ENCODE data around the gene ZNF536.

ZNF536 gene

GRCh38 chr19:30324982-30325381 is 47.2 kb upstream of the ZNF536 start:
- DNase-seq (ENCODE audit: low read depth in 1 of 2, low spot score in 1 of 2), result no peak
- Histone ChIP-seq H3K4me3 (replicated peaks; ENCODE audit: insufficient read depth, low read length) (no peak overlapping the region), H3K27me3 (ENCODE audit: insufficient read depth, poor library complexity, severe bottlenecking) (no peaks in the 10 kb centered on the region), H3K27ac (replicated peaks) (no peak overlapping the region)
- TF ChIP-seq REST (IDR thresholded peaks at IDR 0.05; ENCODE audit: insufficient replicate concordance, low read depth) (no peak), SPI1 (IDR thresholded peaks at IDR 0.05; ENCODE audit: borderline replicate concordance, low read depth) (no peak), GABPA (IDR thresholded peaks at IDR 0.05; ENCODE audit: low read depth) (no peak), POLR2AphosphoS5 (IDR thresholded peaks at IDR 0.05; ENCODE audit: low read depth) (no peak), CTCF (IDR thresholded peaks at IDR 0.05; ENCODE audit: insufficient read depth, low read length) (no peak)

- H3K27ac ChIP-seq (replicated peaks), result no peak overlapping the region
- TF ChIP-seq REST (IDR thresholded peaks at IDR 0.05; ENCODE audit: insufficient replicate concordance, low read depth) (no peak), SPI1 (IDR thresholded peaks at IDR 0.05; ENCODE audit: borderline replicate concordance, low read depth) (no peak), GABPA (IDR thresholded peaks at IDR 0.05; ENCODE audit: low read depth) (no peak), CTCF (IDR thresholded peaks at IDR 0.05; ENCODE audit: insufficient read depth, low read length) (no peak), POLR2AphosphoS5 (IDR thresholded peaks at IDR 0.05; ENCODE audit: low read depth) (no peak)
- H3K4me3 ChIP-seq (replicated peaks; ENCODE audit: insufficient read depth, low read length), result no peak overlapping the region
- H3K27me3 ChIP-seq (ENCODE audit: insufficient read depth, poor library complexity, severe bottlenecking), result no peaks in the 10 kb centered on the region
- no peak for DNase-seq (ENCODE audit: low read depth in 1 of 2, low spot score in 1 of 2)
These were observed 46.4 kb upstream of the ZNF536 start for GRCh38 chr19:30325676-30326392.

- H3K27me3 ChIP-seq (ENCODE audit: insufficient read depth, poor library complexity, severe bottlenecking), result no peaks in the 10 kb centered on the region
- TF ChIP-seq SPI1 (IDR thresholded peaks at IDR 0.05; ENCODE audit: borderline replicate concordance, low read depth), result no peak
- no peak for DNase-seq (ENCODE audit: low read depth in 1 of 2, low spot score in 1 of 2)
- H3K27ac ChIP-seq (replicated peaks), result no peak overlapping the region
- H3K4me3 ChIP-seq (replicated peaks; ENCODE audit: insufficient read depth, low read length), result no peak overlapping the region
These were observed 45.8 kb upstream of the ZNF536 start for GRCh38 chr19:30326393-30326710.

- no peak overlapping the region for H3K27ac ChIP-seq (replicated peaks)
- no peak for DNase-seq (ENCODE audit: low read depth in 1 of 2, low spot score in 1 of 2)
- TF ChIP-seq POLR2AphosphoS5 (IDR thresholded peaks at IDR 0.05; ENCODE audit: low read depth), result no peak
- TF ChIP-seq SPI1 (IDR thresholded peaks at IDR 0.05; ENCODE audit: borderline replicate concordance, low read depth), result no peak
- TF ChIP-seq GABPA (IDR thresholded peaks at IDR 0.05; ENCODE audit: low read depth), result no peak
- no peak for TF ChIP-seq CTCF (IDR thresholded peaks at IDR 0.05; ENCODE audit: insufficient read depth, low read length)
- no peak for TF ChIP-seq REST (IDR thresholded peaks at IDR 0.05; ENCODE audit: insufficient replicate concordance, low read depth)
These were observed 44.9 kb upstream of the ZNF536 start for GRCh38 chr19:30327331-30327730.

More at GRCh38 chr19:30327331-30327730, 44.9 kb upstream of the ZNF536 start:
- Histone ChIP-seq H3K4me3 (replicated peaks; ENCODE audit: insufficient read depth, low read length) (no peak overlapping the region), H3K27me3 (ENCODE audit: insufficient read depth, poor library complexity, severe bottlenecking) (no peaks in the 10 kb centered on the region)

Data from HL-60 (cell line).